Heart left ventricle (tissue), 13 donors: ENCODE results near the gene FZD8.

ENCODE experiments used
- CTCF ChIP-seq, 12 donors: fragments of 200-600 bp; sonication (generic) in 4 of 12; IDR thresholded peaks; one replicate each; pipeline versions ENCODE4 v1.5.0 to v1.8.0; 2018 to 2022; ENCODE audit warnings: antibody characterized with exemption in 12 of 12, mild to moderate bottlenecking in 5 of 12
- POLR2A ChIP-seq, 2 donors: fragments of 450-650 bp; IDR thresholded peaks; one replicate each; pipeline ENCODE4 v1.6.1; 2017; ENCODE audit warnings: antibody characterized with exemption in 2 of 2, mild to moderate bottlenecking in 2 of 2, moderate library complexity in 2 of 2
- donor health status: ischemic (EF 13 %, LVEDD 7.1; RV severe dilation, severe dysfunction).
- donor health status: DM: no; HTN: yes; CAD: no.
- donor health status: DM: no; HTN: no; CAD: no.
- donor health status: ischemic (EF 25% LVEDD 6.9; RV normal size, moderate dysfunction).
- donor health status: ischemic (EF 25% LVEDD 5.7; RV mildly dilated, moderate dysfunction).
- donor health status: ischemic (EF 35%, LVEDD 5.7; RV mildly dilated, moderate dysfunction).
- donor health status: nonischemic (EF 11% LVEDD 7.7; RV severe dilation, severe dysfunction).
- donor health status: DM: yes; HTN: yes; CAD: no.
- donor health status: PGD.
- donor health status: ischemic (EF 29% LVEDD 5.4; RV normal size, mild dysfunction).
- donor health status: nonischemic (EF 23%, LVEDD 6.1; RV moderate dilation, normal function).

- no peak for TF ChIP-seq CTCF (IDR thresholded peaks at IDR 0.05)
- TF ChIP-seq POLR2A (IDR thresholded peaks at IDR 0.05): no peak
These were observed 4.6 kb downstream of the FZD8 start for GRCh38 chr10:35637462-35637861.
